ENCODE results near the gene FOXO1.

The FOXO1 gene

GRCh38 chr13:40644838-40645604 lies 21.4 kb downstream of the FOXO1 start:
- no peak overlapping the region; the same call in 1 of the 2 replicates for H3K4me3 ChIP-seq (ENCODE audit: low read length)
- no peaks in the 10 kb centered on the region for H3K27me3 ChIP-seq (ENCODE audit: control insufficient read depth, low read length)
- H3K4me1 ChIP-seq (ENCODE audit: control insufficient read depth, low read length): peaks cover 87% of the 10 kb centered on the region
- H3K27ac ChIP-seq (ENCODE audit: low read depth, low read length): no peak overlapping the region
- TF ChIP-seq CTCF (IDR thresholded peaks at IDR 0.05; ENCODE audit: low read depth, low read length, poor library complexity, severe bottlenecking): no peak
- no peak for TF ChIP-seq EZH2phosphoT487 (IDR thresholded peaks at IDR 0.05; ENCODE audit: borderline replicate concordance, low read length)
- H3K36me3 ChIP-seq (ENCODE audit: control insufficient read depth, low read length): peaks cover 63% of the 10 kb centered on the region
- H4K20me1 ChIP-seq (ENCODE audit: control insufficient read depth, insufficient read depth, low read depth, low read length): peaks cover 52% of the 10 kb centered on the region
- no peaks in the 10 kb centered on the region for H3K9me2 ChIP-seq (replicated peaks; ENCODE audit: control insufficient read depth, low read length)
- H3K9me3 ChIP-seq (ENCODE audit: control insufficient read depth, insufficient read depth, low read length): no peaks in the 10 kb centered on the region
- no peaks in the 10 kb centered on the region for H3F3A ChIP-seq (ENCODE audit: control insufficient read depth, insufficient read depth)
- peaks cover 100% of the 10 kb centered on the region for H3K79me2 ChIP-seq (ENCODE audit: control insufficient read depth, low read length)
- peak overlapping the region; percentile 44 for H3K4me2 ChIP-seq (ENCODE audit: low read length)

GRCh38 chr13:40640845-40641458 lies 25.5 kb downstream of the FOXO1 start:
- peaks cover 84% of the 10 kb centered on the region for H3K4me1 ChIP-seq (ENCODE audit: control insufficient read depth, low read length)
- H3K4me3 ChIP-seq (ENCODE audit: low read length): no peak overlapping the region
- no peak overlapping the region for H3K27ac ChIP-seq (ENCODE audit: low read depth, low read length)
- peaks cover 9% of the 10 kb centered on the region for H3F3A ChIP-seq (ENCODE audit: control insufficient read depth, insufficient read depth)
- no peaks in the 10 kb centered on the region for H3K9me2 ChIP-seq (replicated peaks; ENCODE audit: control insufficient read depth, low read length)
- no peaks in the 10 kb centered on the region for H3K27me3 ChIP-seq (ENCODE audit: control insufficient read depth, low read length)
- TF ChIP-seq CTCF (IDR thresholded peaks at IDR 0.05; ENCODE audit: low read depth, low read length, poor library complexity, severe bottlenecking) (no peak), EZH2phosphoT487 (IDR thresholded peaks at IDR 0.05; ENCODE audit: borderline replicate concordance, low read length) (no peak)
- no peak overlapping the region for H3K4me2 ChIP-seq (ENCODE audit: low read length)
- H4K20me1 ChIP-seq (ENCODE audit: control insufficient read depth, insufficient read depth, low read depth, low read length): peaks cover 38% of the 10 kb centered on the region
- peaks cover 100% of the 10 kb centered on the region for H3K79me2 ChIP-seq (ENCODE audit: control insufficient read depth, low read length)
- H3K36me3 ChIP-seq (ENCODE audit: control insufficient read depth, low read length): peaks cover 70% of the 10 kb centered on the region
- H3K9me3 ChIP-seq (ENCODE audit: control insufficient read depth, insufficient read depth, low read length): no peaks in the 10 kb centered on the region

- no peaks in the 10 kb centered on the region for H3K9me3 ChIP-seq (ENCODE audit: control insufficient read depth, insufficient read depth, low read length)
- no peak overlapping the region for H3K4me3 ChIP-seq (ENCODE audit: low read length)
- TF ChIP-seq CTCF (IDR thresholded peaks at IDR 0.05; ENCODE audit: low read depth, low read length, poor library complexity, severe bottlenecking) (no peak), EZH2phosphoT487 (IDR thresholded peaks at IDR 0.05; ENCODE audit: borderline replicate concordance, low read length) (no peak)
- peaks cover 100% of the 10 kb centered on the region for H3K79me2 ChIP-seq (ENCODE audit: control insufficient read depth, low read length)
- no peaks in the 10 kb centered on the region for H3K9me2 ChIP-seq (replicated peaks; ENCODE audit: control insufficient read depth, low read length)
- peaks cover 9% of the 10 kb centered on the region for H3F3A ChIP-seq (ENCODE audit: control insufficient read depth, insufficient read depth)
- peaks cover 42% of the 10 kb centered on the region for H4K20me1 ChIP-seq (ENCODE audit: control insufficient read depth, insufficient read depth, low read depth, low read length)
- no peaks in the 10 kb centered on the region for H3K27me3 ChIP-seq (ENCODE audit: control insufficient read depth, low read length)
- peaks cover 66% of the 10 kb centered on the region for H3K36me3 ChIP-seq (ENCODE audit: control insufficient read depth, low read length)
- 0 out of 2 replicates have a peak overlapping the region, but pooled peaks have one; percentile 5 for H3K4me2 ChIP-seq (ENCODE audit: low read length)
- peaks cover 84% of the 10 kb centered on the region for H3K4me1 ChIP-seq (ENCODE audit: control insufficient read depth, low read length)
- H3K27ac ChIP-seq (ENCODE audit: low read depth, low read length): no peak overlapping the region
Observed at GRCh38 chr13:40640202-40640601, 26.2 kb downstream of the FOXO1 start.
